Parathyroid adenoma (tissue), 2 donors: Measurements from ENCODE around the gene PAX6.

ENCODE experiments used
- H2AFZ ChIP-seq: fragments of 300-600 bp; sonication (generic); one replicate; pipeline ENCODE4 v1.7.0; 2017; ENCODE audit warnings: antibody characterized with exemption, mild to moderate bottlenecking
- H3K27ac ChIP-seq: fragments of 300-600 bp; sonication (generic); one replicate; pipeline ENCODE4 v1.7.0; 2017
- H3K27me3 ChIP-seq: fragments of 300-600 bp; sonication (generic); one replicate; pipeline ENCODE4 v1.7.0; 2017; ENCODE audit warnings: low read length; ENCODE audit not compliant: control insufficient read depth, insufficient read depth
- H3K36me3 ChIP-seq: fragments of 300-600 bp; sonication (generic); one replicate; pipeline ENCODE4 v1.7.0; 2017; ENCODE audit warnings: low read length; ENCODE audit not compliant: control insufficient read depth, insufficient read depth
- H3K4me1 ChIP-seq: fragments of 300-600 bp; sonication (generic); one replicate; pipeline ENCODE4 v1.7.0; 2017; ENCODE audit warnings: control low read depth
- H3K4me2 ChIP-seq: fragments of 300-600 bp; sonication (generic); one replicate; pipeline ENCODE4 v1.7.0; 2017; ENCODE audit warnings: low read length
- H3K4me3 ChIP-seq: fragments of 300-600 bp; sonication (generic); one replicate; pipeline ENCODE4 v1.7.0; 2017; ENCODE audit warnings: low read depth, low read length
- H3K79me2 ChIP-seq: fragments of 300-600 bp; sonication (generic); one replicate; pipeline ENCODE4 v1.7.0; 2017; ENCODE audit warnings: control low read depth
- H3K9ac ChIP-seq: fragments of 300-600 bp; sonication (generic); one replicate; pipeline ENCODE4 v1.7.0; 2017; ENCODE audit warnings: mild to moderate bottlenecking
- H3K9me3 ChIP-seq: fragments of 300-600 bp; sonication (generic); one replicate; pipeline ENCODE4 v1.7.0; 2017; ENCODE audit warnings: low read length; ENCODE audit not compliant: control insufficient read depth
- TF ChIP-seq, protein P1 (sequence below): fragments of 300-600 bp; sonication (generic); IDR thresholded peaks from one replicate; pipeline ENCODE4 v1.7.0; 2017; ENCODE audit warnings: antibody characterized with exemption, mild to moderate bottlenecking
- donor health status: primary hyperparathyroidism.

Gene PAX6

DNA sequence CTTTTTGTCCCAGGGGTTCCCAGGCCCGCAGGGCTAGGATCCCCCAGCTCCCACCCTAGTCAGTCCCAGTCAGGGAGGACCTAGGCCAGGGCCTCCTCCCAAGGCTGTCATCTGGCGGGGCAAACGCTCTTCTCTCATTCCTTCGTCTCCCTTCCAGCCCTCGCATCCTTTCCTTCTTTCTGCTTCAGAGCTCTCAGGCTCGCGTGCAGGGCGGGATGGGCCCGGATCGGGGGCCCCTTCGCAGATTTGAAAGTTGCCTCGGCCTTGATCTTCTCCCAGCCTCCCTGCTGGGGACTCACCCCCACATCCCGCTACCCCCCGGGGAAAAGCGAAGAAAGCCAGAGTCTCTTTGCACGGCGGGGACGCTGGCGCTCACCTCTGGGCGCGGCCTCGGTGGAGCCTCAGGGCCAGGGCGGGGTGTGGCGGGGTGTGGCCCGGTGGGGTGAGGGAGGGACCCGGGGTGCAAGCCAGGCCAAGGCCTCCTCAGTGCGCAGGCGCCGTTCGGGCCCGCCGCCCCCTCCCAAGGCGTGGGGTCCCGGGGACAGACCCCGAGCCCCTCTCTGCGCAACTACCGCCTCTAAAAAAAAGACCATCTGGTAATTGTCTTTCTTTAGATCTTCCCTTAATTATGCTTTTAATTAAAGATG is 14.8 kb upstream of the PAX6 start:
- Histone ChIP-seq H3K4me3 (no peak overlapping the region), H3K27me3 (no peaks in the 10 kb centered on the region)
- TF ChIP-seq, protein P1, sequence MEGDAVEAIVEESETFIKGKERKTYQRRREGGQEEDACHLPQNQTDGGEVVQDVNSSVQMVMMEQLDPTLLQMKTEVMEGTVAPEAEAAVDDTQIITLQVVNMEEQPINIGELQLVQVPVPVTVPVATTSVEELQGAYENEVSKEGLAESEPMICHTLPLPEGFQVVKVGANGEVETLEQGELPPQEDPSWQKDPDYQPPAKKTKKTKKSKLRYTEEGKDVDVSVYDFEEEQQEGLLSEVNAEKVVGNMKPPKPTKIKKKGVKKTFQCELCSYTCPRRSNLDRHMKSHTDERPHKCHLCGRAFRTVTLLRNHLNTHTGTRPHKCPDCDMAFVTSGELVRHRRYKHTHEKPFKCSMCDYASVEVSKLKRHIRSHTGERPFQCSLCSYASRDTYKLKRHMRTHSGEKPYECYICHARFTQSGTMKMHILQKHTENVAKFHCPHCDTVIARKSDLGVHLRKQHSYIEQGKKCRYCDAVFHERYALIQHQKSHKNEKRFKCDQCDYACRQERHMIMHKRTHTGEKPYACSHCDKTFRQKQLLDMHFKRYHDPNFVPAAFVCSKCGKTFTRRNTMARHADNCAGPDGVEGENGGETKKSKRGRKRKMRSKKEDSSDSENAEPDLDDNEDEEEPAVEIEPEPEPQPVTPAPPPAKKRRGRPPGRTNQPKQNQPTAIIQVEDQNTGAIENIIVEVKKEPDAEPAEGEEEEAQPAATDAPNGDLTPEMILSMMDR: no peak

DNA sequence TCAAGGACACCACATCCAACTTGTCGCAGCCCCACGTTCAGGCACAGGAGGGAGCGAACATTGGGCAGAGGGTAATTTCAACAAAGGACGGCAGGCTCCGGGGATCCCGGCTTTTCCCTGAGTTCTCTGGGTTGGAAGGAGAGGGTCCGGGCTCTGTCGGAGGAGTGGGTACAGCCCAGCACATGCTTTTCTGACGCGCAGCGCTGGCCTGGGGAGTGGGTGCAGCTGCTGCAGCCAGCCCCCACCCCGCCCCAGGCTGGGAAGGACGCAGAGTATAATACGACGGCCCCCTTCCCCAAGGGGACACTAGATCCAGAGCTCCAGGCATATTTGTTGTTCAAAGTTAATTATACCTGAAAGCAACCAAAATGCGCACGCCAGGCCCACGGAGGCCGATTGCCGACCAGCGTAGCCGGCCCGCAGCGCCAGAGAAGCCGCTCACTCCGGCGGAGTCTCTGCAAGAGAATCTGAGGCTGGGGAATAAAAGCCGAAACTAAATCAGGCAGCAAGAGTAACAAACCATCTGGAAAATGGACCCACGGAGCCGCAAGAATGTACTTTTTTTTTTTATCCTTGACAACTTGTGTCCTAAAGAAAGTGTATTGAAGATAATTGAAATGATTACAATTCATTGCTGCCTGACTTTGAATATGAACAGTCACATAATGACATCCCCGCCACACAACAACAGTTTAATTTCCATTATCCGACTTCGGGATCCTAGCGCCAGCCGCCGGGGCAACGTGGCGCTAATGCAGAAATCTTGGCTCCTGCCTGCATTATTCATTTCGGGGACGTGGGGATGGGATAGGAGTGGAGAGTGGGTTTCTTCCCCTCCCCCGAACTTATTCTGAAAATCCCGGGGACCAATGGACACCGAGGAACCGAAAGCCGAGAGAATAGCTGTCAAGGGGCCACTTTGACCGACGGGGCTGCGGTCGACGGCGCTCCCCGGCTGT is 14.0 kb upstream of the PAX6 start:
- no peaks in the 10 kb centered on the region for H3K36me3 ChIP-seq
- H3K79me2 ChIP-seq: no peaks in the 10 kb centered on the region
- H3K4me2 ChIP-seq: no peak overlapping the region
- TF ChIP-seq, protein P1: no peak
- H2AFZ ChIP-seq: no peak overlapping the region
- no peaks in the 10 kb centered on the region for H3K27me3 ChIP-seq
- no peaks in the 10 kb centered on the region for H3K9me3 ChIP-seq
- H3K9ac ChIP-seq: no peak overlapping the region
- no peaks in the 10 kb centered on the region for H3K4me1 ChIP-seq
- no peak overlapping the region for H3K27ac ChIP-seq
- no peak overlapping the region for H3K4me3 ChIP-seq

More for the DNA sequence above, 14.8 kb upstream of the PAX6 start:
- Histone ChIP-seq H3K9me3 (no peaks in the 10 kb centered on the region), H3K4me2 (no peak overlapping the region), H3K36me3 (no peaks in the 10 kb centered on the region), H3K79me2 (no peaks in the 10 kb centered on the region), H3K9ac (no peak overlapping the region), H2AFZ (no peak overlapping the region), H3K4me1 (no peaks in the 10 kb centered on the region), H3K27ac (no peak overlapping the region)

DNA sequence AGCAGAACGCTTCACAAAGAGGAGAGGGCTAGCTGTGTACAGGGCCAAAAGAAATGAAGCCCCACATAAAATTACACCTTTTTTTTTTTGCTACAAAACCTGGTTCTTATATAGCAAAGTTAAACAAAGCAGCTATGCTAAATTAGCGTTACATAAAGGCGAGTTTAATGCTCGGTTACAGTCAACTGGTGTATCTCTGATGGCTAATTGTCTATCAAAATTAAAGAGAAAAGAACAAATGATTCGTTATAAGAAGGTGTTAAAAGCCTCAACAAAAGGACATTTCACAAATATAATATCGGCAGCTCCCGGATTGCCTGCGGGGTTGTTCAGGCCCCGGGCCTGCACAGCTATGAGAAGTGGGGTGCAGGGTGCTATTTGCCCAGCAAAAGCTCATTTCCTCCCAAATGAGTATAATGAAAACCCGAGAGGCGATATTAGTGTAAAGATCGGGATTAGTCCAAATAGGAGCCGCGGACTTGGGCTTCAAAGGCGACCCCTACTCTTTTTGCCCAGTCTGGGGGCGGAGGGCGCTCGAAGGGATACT is 13.3 kb upstream of the PAX6 start:
- TF ChIP-seq, protein P1: no peak
- no peak overlapping the region for H2AFZ ChIP-seq
- H3K27me3 ChIP-seq: no peaks in the 10 kb centered on the region

DNA sequence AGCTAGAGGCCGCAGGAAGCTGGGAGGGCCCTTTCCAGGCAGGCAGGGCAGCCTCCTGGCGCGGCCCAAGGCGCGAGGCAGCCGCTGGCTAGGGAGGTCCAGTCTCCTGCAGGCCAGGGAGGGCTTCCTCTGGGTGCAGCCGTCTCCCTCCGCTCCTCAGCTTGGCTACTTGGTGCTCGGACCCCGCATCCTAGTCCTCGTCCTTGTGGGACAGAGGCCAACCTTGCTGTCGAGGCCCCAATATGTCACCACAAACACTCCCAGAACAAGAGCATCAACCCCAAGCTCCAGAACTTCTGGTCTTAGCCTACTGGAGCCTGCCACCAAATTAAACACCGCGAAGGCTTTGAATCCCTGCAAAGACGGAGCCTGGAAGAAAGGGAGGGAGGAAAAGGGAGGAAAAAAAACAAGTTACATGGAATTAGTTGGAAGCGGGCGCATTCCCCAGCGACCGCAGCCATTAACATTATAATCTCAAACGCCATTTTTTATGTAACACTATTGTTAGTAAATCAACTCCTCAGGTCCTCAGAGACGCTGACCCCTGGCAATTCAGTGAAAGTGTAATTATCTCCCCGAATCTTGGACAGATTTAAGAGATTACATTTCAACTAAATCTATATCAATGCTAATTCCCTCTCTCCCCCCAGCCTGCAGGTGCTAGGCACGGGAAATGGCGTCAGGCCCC is 12.7 kb upstream of the PAX6 start:
- H3K79me2 ChIP-seq: no peaks in the 10 kb centered on the region
- TF ChIP-seq, protein P1: no peak

More for the DNA sequence above, 13.3 kb upstream of the PAX6 start:
- H3K9me3 ChIP-seq: no peaks in the 10 kb centered on the region
- H3K79me2 ChIP-seq: no peaks in the 10 kb centered on the region
- no peak overlapping the region for H3K4me2 ChIP-seq
- H3K27ac ChIP-seq: no peak overlapping the region
- no peaks in the 10 kb centered on the region for H3K4me1 ChIP-seq
- H3K9ac ChIP-seq: no peak overlapping the region
- no peaks in the 10 kb centered on the region for H3K36me3 ChIP-seq
- no peak overlapping the region for H3K4me3 ChIP-seq

More for the DNA sequence above, 12.7 kb upstream of the PAX6 start:
- no peak overlapping the region for H3K9ac ChIP-seq
- H3K27me3 ChIP-seq: no peaks in the 10 kb centered on the region
- H3K36me3 ChIP-seq: no peaks in the 10 kb centered on the region
- H3K4me3 ChIP-seq: no peak overlapping the region
- H3K9me3 ChIP-seq: no peaks in the 10 kb centered on the region
- H3K4me1 ChIP-seq: no peaks in the 10 kb centered on the region
- no peak overlapping the region for H3K4me2 ChIP-seq
- H3K27ac ChIP-seq: no peak overlapping the region
- H2AFZ ChIP-seq: no peak overlapping the region
